Measurements from ENCODE around the gene TOMM40.
"Not testable (repeated sequence)": the region's sequence is repeated elsewhere in the genome, so short reads cannot be mapped to it uniquely, and the experiment has no call there.

Gene TOMM40

DNA sequence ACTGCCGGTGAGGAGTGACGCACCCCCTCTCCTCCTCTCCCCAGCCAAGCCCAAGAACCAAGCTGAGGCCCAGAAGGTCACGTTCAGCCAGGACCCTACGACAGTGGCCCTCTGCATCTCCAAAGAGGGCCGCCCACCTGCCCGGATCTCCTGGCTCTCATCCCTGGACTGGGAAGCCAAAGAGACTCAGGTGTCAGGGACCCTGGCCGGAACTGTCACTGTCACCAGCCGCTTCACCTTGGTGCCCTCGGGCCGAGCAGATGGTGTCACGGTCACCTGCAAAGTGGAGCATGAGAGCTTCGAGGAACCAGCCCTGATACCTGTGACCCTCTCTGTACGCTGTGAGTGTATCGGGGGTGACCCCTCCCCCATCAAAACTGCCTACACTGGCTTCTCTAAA lies 19.2 kb upstream of the TOMM40 start:
- Histone ChIP-seq H3K4me1 (ENCODE audit: control insufficient read depth in 1 of 2, insufficient read depth in 2 of 2, low read length in 2 of 2) (peaks cover 20 to 21% of the 10 kb centered on the region in 2 donors), H3K9me3 (ENCODE audit: control insufficient read depth in 1 of 2, low read length in 2 of 2) (no peaks in the 10 kb centered on the region), H3K9ac (ENCODE audit: low read depth in 1 of 2, low read length in 2 of 2) (no peak overlapping the region), H3K27me3 (ENCODE audit: control insufficient read depth in 1 of 2, insufficient read depth in 2 of 2, low read length in 2 of 2) (no peaks in the 10 kb centered on the region), H3K4me3 (ENCODE audit: low read depth in 1 of 2, low read length in 2 of 2) (no peak overlapping the region), H3K36me3 (ENCODE audit: control insufficient read depth in 1 of 2, insufficient read depth in 2 of 2, low read length in 2 of 2) (peaks cover 22 to 52% of the 10 kb centered on the region in 2 donors), H3K27ac (ENCODE audit: low read depth, low read length) (no peak overlapping the region)

DNA sequence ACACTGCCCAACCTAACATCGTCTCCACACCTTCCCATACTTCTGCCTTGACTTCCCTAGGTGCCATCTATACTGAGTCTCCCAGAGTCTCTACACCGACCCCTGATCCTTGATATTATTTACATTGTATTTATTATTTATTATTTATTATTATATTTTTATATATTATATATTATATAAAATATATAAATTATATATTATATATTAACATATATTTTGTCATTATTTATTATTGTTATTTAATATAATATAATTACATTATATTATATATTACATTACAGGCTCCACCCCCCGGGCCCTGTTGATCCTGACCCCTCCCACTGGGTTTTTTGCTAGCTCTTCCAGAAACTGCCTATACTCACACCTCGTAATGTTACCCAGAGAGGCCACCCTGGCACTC lies 18.4 kb upstream of the TOMM40 start:
- Histone ChIP-seq H3K9me3 (ENCODE audit: control insufficient read depth in 1 of 2, low read length in 2 of 2) (no peaks in the 10 kb centered on the region), H3K4me1 (ENCODE audit: control insufficient read depth in 1 of 2, insufficient read depth in 2 of 2, low read length in 2 of 2) (peaks cover 20 to 21% of the 10 kb centered on the region in 2 donors), H3K4me3 (ENCODE audit: low read depth in 1 of 2, low read length in 2 of 2) (no peak overlapping the region), H3K27me3 (ENCODE audit: control insufficient read depth in 1 of 2, insufficient read depth in 2 of 2, low read length in 2 of 2) (no peaks in the 10 kb centered on the region), H3K36me3 (ENCODE audit: control insufficient read depth in 1 of 2, insufficient read depth in 2 of 2, low read length in 2 of 2) (peaks cover 22 to 56% of the 10 kb centered on the region in 2 donors), H3K27ac (ENCODE audit: low read depth, low read length) (no peak overlapping the region), H3K9ac (ENCODE audit: low read depth in 1 of 2, low read length in 2 of 2) (no peak overlapping the region)

DNA sequence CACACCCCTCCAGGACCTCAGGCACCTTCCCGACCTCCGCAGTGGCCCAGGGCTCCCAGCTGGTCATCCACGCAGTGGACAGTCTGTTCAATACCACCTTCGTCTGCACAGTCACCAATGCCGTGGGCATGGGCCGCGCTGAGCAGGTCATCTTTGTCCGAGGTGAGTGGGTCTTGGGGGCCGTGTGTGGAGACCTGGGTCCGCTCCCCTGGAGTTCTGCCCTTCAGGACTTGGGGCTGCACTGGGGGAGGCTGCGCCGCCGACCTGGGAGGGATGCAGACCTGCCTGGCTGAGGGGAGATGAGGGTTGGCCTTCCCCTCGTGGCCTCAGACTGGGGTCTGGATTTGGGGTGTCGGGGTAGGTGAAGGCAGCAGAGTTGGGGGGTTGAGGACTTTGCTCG lies 16.7 kb upstream of the TOMM40 start:
- H3K27ac ChIP-seq (ENCODE audit: low read depth, low read length) = no peak overlapping the region
- peaks cover 22 to 60% of the 10 kb centered on the region in 2 donors for H3K36me3 ChIP-seq (ENCODE audit: control insufficient read depth in 1 of 2, insufficient read depth in 2 of 2, low read length in 2 of 2)
- peaks cover 20 to 21% of the 10 kb centered on the region in 2 donors for H3K4me1 ChIP-seq (ENCODE audit: control insufficient read depth in 1 of 2, insufficient read depth in 2 of 2, low read length in 2 of 2)

DNA sequence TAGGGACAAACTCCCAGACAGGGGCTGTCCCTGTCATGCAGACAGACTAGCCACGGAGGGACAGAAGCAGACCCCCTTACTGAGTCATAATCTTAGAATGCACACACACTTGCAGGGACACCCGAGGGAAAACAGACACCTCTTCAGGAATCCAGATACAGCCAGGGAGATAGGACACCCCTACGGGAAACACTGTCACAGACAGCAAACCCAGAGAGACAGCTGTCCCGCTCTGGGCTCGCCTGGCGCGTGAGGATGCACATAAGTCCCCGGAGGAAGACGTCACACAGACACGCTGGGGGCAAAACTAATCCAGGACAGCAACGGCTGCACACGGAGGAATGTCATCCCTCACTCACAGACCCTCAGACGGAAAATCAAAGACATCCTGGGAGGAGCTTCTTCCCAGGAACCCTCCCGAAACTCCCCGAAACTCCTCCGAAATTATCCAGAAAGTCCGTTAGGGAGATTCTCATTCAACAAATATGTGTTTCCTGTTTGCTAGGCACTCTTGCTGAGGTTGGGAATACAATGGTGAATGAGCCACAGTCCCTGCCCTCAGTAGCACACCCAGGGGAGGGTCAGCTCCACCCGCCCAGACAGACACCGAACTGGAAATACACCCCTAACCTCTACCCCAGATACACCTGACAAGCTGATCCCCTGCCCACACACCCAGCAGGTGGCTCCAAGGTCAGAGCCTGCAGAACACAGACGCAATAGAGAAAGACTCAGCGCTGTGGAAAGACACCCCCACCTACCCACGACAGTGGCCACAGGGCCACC lies 15.2 kb upstream of the TOMM40 start:
- H3K27ac ChIP-seq (ENCODE audit: low read depth, low read length) = no peak overlapping the region
- H3K36me3 ChIP-seq (ENCODE audit: control insufficient read depth in 1 of 2, insufficient read depth in 2 of 2, low read length in 2 of 2) = peaks cover 25 to 64% of the 10 kb centered on the region in 2 donors
- H3K4me1 ChIP-seq (ENCODE audit: control insufficient read depth in 1 of 2, insufficient read depth in 2 of 2, low read length in 2 of 2) = peaks cover 10 to 11% of the 10 kb centered on the region in 2 donors
- no peak overlapping the region for H3K9ac ChIP-seq (ENCODE audit: low read depth in 1 of 2, low read length in 2 of 2)
- H3K9me3 ChIP-seq (ENCODE audit: control insufficient read depth in 1 of 2, low read length in 2 of 2) = no peaks in the 10 kb centered on the region
- H3K4me3 ChIP-seq (ENCODE audit: low read depth in 1 of 2, low read length in 2 of 2) = no peak overlapping the region
- no peaks in the 10 kb centered on the region for H3K27me3 ChIP-seq (ENCODE audit: control insufficient read depth in 1 of 2, insufficient read depth in 2 of 2, low read length in 2 of 2)

More for the DNA sequence above, 16.7 kb upstream of the TOMM40 start:
- Histone ChIP-seq H3K9ac (ENCODE audit: low read depth in 1 of 2, low read length in 2 of 2) (no peak overlapping the region), H3K4me3 (ENCODE audit: low read depth in 1 of 2, low read length in 2 of 2) (no peak overlapping the region), H3K27me3 (ENCODE audit: control insufficient read depth in 1 of 2, insufficient read depth in 2 of 2, low read length in 2 of 2) (no peaks in the 10 kb centered on the region), H3K9me3 (ENCODE audit: control insufficient read depth in 1 of 2, low read length in 2 of 2) (no peaks in the 10 kb centered on the region)

DNA sequence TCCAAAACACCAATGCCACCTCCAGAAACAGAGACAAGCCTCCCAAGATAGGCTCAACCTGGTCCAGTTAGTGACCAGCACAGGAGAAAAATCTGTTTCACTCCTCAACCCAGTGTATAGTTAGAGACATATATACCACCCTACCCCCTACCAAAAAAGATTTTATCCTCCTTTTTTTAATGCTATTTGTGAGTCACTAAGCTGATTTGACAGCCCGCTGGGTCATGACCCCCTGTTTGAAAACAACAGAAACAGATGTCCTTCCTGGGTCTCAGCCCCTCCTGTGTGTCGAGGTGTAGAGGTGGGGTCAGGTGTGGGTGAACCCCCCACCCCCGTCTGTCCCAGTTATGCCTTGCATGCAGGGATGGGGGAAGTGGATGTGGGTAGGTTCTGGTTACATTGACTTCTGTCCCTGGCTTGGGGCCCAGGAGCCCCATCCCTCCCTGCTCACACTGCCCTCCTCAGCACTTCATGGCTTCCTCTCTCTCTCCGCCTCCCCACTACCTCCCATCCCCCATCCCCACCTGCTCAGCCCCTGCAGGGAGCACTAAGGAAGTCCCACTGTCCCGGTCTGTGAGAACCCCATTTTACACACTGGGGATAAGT lies 14.0 kb upstream of the TOMM40 start:
- Histone ChIP-seq H3K9ac (ENCODE audit: low read depth in 1 of 2, low read length in 2 of 2) (no peak overlapping the region), H3K4me3 (ENCODE audit: low read depth in 1 of 2, low read length in 2 of 2) (no peak overlapping the region), H3K9me3 (ENCODE audit: control insufficient read depth in 1 of 2, low read length in 2 of 2) (no peaks in the 10 kb centered on the region), H3K36me3 (ENCODE audit: control insufficient read depth in 1 of 2, insufficient read depth in 2 of 2, low read length in 2 of 2) (peaks cover 20 to 57% of the 10 kb centered on the region in 2 donors), H3K27me3 (ENCODE audit: control insufficient read depth in 1 of 2, insufficient read depth in 2 of 2, low read length in 2 of 2) (no peaks in the 10 kb centered on the region), H3K4me1 (ENCODE audit: control insufficient read depth in 1 of 2, insufficient read depth in 2 of 2, low read length in 2 of 2) (peaks cover 10 to 11% of the 10 kb centered on the region in 2 donors), H3K27ac (ENCODE audit: low read depth, low read length) (no peak overlapping the region)

DNA sequence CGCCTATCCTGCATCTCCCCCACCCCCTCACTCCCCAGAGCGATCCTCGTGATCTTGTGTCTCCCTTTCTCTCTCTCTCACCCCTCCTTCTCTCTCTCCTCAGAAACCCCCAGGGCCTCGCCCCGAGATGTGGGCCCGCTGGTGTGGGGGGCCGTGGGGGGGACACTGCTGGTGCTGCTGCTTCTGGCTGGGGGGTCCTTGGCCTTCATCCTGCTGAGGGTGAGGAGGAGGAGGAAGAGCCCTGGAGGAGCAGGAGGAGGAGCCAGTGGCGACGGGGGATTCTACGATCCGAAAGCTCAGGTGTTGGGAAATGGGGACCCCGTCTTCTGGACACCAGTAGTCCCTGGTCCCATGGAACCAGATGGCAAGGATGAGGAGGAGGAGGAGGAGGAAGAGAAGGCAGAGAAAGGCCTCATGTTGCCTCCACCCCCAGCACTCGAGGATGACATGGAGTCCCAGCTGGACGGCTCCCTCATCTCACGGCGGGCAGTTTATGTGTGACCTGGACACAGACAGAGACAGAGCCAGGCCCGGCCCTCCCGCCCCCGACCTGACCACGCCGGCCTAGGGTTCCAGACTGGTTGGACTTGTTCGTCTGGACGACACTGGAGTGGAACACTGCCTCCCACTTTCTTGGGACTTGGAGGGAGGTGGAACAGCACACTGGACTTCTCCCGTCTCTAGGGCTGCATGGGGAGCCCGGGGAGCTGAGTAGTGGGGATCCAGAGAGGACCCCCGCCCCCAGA lies 12.8 kb upstream of the TOMM40 start:
- H3K9me3 ChIP-seq (ENCODE audit: control insufficient read depth in 1 of 2, low read length in 2 of 2) = no peaks in the 10 kb centered on the region
- H3K9ac ChIP-seq (ENCODE audit: low read depth in 1 of 2, low read length in 2 of 2) = no peak overlapping the region
- no peak overlapping the region for H3K27ac ChIP-seq (ENCODE audit: low read depth, low read length)
- no peaks in the 10 kb centered on the region for H3K27me3 ChIP-seq (ENCODE audit: control insufficient read depth in 1 of 2, insufficient read depth in 2 of 2, low read length in 2 of 2)
- H3K4me3 ChIP-seq (ENCODE audit: low read depth in 1 of 2, low read length in 2 of 2) = no peak overlapping the region
- H3K4me1 ChIP-seq (ENCODE audit: control insufficient read depth in 1 of 2, insufficient read depth in 2 of 2, low read length in 2 of 2) = peaks cover 10 to 11% of the 10 kb centered on the region in 2 donors
- H3K36me3 ChIP-seq (ENCODE audit: control insufficient read depth in 1 of 2, insufficient read depth in 2 of 2, low read length in 2 of 2) = peaks cover 15 to 47% of the 10 kb centered on the region in 2 donors

DNA sequence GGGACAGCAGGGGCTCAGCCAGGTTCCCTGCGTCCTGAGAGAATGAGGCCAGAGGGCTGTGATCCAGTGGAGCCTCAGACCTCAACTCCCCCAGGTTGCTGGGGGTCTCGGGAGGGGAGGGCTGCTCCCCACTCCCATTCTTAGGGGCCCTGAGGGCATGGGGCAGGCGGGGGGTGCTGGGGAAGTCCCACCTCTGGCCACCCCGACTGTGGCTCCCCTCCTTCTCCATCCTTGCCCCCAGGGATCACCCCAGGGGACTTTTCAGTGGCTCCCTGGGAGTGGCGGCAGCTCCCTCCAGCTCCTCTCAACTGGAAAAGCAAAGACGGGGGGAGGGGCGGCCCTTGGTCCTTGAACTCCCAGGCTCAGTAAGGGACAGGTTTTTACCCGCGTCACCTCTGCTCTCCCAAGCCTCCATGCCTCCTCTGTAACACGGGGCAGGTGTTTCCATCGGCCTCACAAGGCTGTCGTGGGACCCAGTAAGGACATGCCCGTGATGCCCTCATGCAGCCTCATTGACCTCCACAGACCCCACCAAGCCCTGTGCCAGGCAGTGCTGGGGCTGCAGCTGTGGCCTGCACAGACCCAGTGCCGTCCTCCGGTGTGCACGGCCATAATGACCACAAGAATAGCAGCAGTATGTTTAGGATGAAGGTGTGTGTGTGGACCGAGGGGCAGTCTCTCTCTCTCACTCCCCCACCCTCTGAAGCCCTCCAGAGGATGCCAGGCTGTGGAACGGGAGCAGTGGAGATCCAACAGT lies 11.6 kb upstream of the TOMM40 start:
- Histone ChIP-seq H3K36me3 (ENCODE audit: control insufficient read depth in 1 of 2, insufficient read depth in 2 of 2, low read length in 2 of 2) (peaks cover 8 to 35% of the 10 kb centered on the region in 2 donors), H3K27ac (ENCODE audit: low read depth, low read length) (no peak overlapping the region)

DNA sequence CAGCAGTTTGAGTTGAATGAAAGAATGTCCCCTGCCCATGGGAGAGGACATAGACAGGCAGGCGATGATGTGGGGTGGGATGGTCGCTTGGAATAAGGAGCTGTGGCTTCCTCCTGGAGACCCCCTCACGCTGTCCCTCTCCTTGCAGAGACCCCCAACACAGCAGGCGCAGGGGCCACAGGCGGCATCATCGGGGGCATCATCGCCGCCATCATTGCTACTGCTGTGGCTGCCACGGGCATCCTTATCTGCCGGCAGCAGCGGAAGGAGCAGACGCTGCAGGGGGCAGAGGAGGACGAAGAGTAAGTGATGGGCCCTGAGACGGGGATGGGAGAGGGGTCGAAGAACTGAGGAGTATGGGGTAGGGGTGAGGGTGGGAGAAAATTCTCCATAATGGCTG lies 9.0 kb upstream of the TOMM40 start:
- no peak overlapping the region for H3K9ac ChIP-seq (ENCODE audit: low read depth in 1 of 2, low read length in 2 of 2)
- H3K27me3 ChIP-seq (ENCODE audit: control insufficient read depth in 1 of 2, insufficient read depth in 2 of 2, low read length in 2 of 2) = no peaks in the 10 kb centered on the region
- H3K4me3 ChIP-seq (ENCODE audit: low read depth in 1 of 2, low read length in 2 of 2) = no peak overlapping the region
- H3K9me3 ChIP-seq (ENCODE audit: control insufficient read depth in 1 of 2, low read length in 2 of 2) = no peaks in the 10 kb centered on the region
- H3K36me3 ChIP-seq (ENCODE audit: control insufficient read depth in 1 of 2, insufficient read depth in 2 of 2, low read length in 2 of 2) = peaks cover 15 to 23% of the 10 kb centered on the region in 2 donors
- no peaks in the 10 kb centered on the region for H3K4me1 ChIP-seq (ENCODE audit: control insufficient read depth in 1 of 2, insufficient read depth in 2 of 2, low read length in 2 of 2)
- H3K27ac ChIP-seq (ENCODE audit: low read depth, low read length) = no peak overlapping the region

More for the DNA sequence above, 11.6 kb upstream of the TOMM40 start:
- Histone ChIP-seq H3K27me3 (ENCODE audit: control insufficient read depth in 1 of 2, insufficient read depth in 2 of 2, low read length in 2 of 2) (no peaks in the 10 kb centered on the region), H3K4me3 (ENCODE audit: low read depth in 1 of 2, low read length in 2 of 2) (no peak overlapping the region), H3K4me1 (ENCODE audit: control insufficient read depth in 1 of 2, insufficient read depth in 2 of 2, low read length in 2 of 2) (peaks cover 10 to 11% of the 10 kb centered on the region in 2 donors), H3K9me3 (ENCODE audit: control insufficient read depth in 1 of 2, low read length in 2 of 2) (no peaks in the 10 kb centered on the region), H3K9ac (ENCODE audit: low read depth in 1 of 2, low read length in 2 of 2) (no peak overlapping the region)

DNA sequence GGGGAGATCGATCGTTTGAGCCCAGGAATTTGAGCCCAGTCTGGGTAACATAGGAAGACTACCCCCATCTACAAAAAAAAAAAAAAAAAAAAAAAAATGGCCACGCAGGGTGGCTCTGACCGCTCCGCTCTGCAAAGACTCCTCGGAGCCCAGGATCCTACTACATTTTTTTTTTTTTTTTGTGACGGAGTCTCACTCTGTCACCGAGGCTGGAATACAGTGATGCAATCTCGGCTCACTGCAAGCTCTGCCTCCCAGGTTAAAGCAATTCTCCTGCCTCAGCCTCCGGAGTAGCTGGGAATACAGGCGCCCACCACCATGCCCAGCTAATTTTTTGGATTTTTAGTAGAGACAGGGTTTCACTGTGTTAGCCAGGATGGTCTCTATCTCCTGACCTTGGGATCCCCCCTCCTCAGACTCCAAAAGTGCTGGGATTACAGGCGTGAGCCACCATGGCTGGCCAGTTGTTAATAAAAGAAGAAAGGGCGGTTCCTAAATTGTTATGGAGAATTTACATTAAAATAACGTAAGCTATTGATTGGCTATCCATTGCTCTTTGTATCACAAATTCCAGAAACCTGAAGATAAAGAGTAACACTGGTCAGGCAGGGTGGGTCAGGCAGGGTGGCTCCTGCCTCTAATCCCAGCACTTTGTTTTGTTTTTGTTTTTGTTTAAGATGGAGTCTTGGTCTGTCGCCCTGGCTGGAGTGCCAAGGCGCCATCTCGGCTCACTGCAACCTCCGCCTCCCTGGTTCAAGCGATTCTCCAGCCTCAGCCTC lies 8.2 kb upstream of the TOMM40 start:
- H3K4me1 ChIP-seq (ENCODE audit: control insufficient read depth in 1 of 2, insufficient read depth in 2 of 2, low read length in 2 of 2); H3K27me3 ChIP-seq (ENCODE audit: control insufficient read depth in 1 of 2, insufficient read depth in 2 of 2, low read length in 2 of 2); H3K9me3 ChIP-seq (ENCODE audit: control insufficient read depth in 1 of 2, low read length in 2 of 2); H3K4me3 ChIP-seq (ENCODE audit: low read depth in 1 of 2, low read length in 2 of 2); H3K9ac ChIP-seq (ENCODE audit: low read depth in 1 of 2, low read length in 2 of 2); H3K27ac ChIP-seq (ENCODE audit: low read depth, low read length): not testable (repeated sequence)
- H3K36me3 ChIP-seq (ENCODE audit: control insufficient read depth in 1 of 2, insufficient read depth in 2 of 2, low read length in 2 of 2) = peaks cover 15 to 21% of the 10 kb centered on the region in 2 donors
